GM18520 (cell line): ENCODE data around the gene TRIM27.
"Not testable (repeated sequence)": the region's sequence is repeated elsewhere in the genome, so short reads cannot be mapped to it uniquely, and the experiment has no call there.

Source experiments
- ATAC-seq: cut with Tn5 transposase; IDR thresholded peaks from one replicate; pipeline ENCODE4 v1.9.1; 2021; ENCODE audit not compliant: unreplicated experiment

Gene TRIM27

GRCh38 chr6:28943223-28943556 lies 19.4 kb upstream of the TRIM27 start:
- ATAC-seq = no peak

- no peak for ATAC-seq
Observed at GRCh38 chr6:28941684-28942448, 18.1 kb upstream of the TRIM27 start.

- peak; percentile 41 for ATAC-seq
Observed at GRCh38 chr6:28940858-28941683, 17.3 kb upstream of the TRIM27 start.

GRCh38 chr6:28940294-28940857 lies 16.6 kb upstream of the TRIM27 start:
- peak; percentile 3 for ATAC-seq

- no peak for ATAC-seq
Observed at GRCh38 chr6:28933069-28933468, 9.3 kb upstream of the TRIM27 start.

GRCh38 chr6:28929887-28930620 lies 6.3 kb upstream of the TRIM27 start:
- ATAC-seq = no peak

GRCh38 chr6:28929339-28929738 lies 5.6 kb upstream of the TRIM27 start:
- not testable (repeated sequence) for ATAC-seq

- ATAC-seq = no peak
Observed at GRCh38 chr6:28927846-28928245, 4.1 kb upstream of the TRIM27 start.

GRCh38 chr6:28922821-28923317 lies 916 bp downstream of the TRIM27 start:
- ATAC-seq = peak; percentile 17

GRCh38 chr6:28922004-28922820 lies 1.6 kb downstream of the TRIM27 start:
- no peak for ATAC-seq

- ATAC-seq = no peak
Observed at GRCh38 chr6:28920281-28920680, 3.5 kb downstream of the TRIM27 start.

GRCh38 chr6:28914941-28915340 lies 8.8 kb downstream of the TRIM27 start:
- ATAC-seq = no peak

- ATAC-seq = no peak
Observed at GRCh38 chr6:28910901-28911690, 12.7 kb downstream of the TRIM27 start.

- ATAC-seq = no peak
Observed at GRCh38 chr6:28907394-28907793, 16.4 kb downstream of the TRIM27 start.

GRCh38 chr6:28906669-28907068 lies 17.1 kb downstream of the TRIM27 start:
- ATAC-seq = no peak

- no peak for ATAC-seq
Observed at GRCh38 chr6:28903686-28904085, 20.1 kb downstream of the TRIM27 start.

GRCh38 chr6:28901831-28902230 lies 22.0 kb downstream of the TRIM27 start:
- no peak for ATAC-seq

GRCh38 chr6:28900577-28901256 lies 23.1 kb downstream of the TRIM27 start:
- no peak for ATAC-seq

- ATAC-seq = no peak
Observed at GRCh38 chr6:28898710-28898965, 25.1 kb downstream of the TRIM27 start.
